ENCODE measurements around the gene PRMT9. TPM values are rescaled to one million over a fixed set of nuclear protein-coding genes. Genes with fewer than 3 reads are reported as not detected.

The PRMT9 gene
- total and polyA plus RNA-seq, 8 donors = 3.1 to 6.4 (median 4.1) TPM

GRCh38 chr4:147674073-147674472 lies 9.9 kb downstream of the PRMT9 start:
- TF ChIP-seq, protein P1, sequence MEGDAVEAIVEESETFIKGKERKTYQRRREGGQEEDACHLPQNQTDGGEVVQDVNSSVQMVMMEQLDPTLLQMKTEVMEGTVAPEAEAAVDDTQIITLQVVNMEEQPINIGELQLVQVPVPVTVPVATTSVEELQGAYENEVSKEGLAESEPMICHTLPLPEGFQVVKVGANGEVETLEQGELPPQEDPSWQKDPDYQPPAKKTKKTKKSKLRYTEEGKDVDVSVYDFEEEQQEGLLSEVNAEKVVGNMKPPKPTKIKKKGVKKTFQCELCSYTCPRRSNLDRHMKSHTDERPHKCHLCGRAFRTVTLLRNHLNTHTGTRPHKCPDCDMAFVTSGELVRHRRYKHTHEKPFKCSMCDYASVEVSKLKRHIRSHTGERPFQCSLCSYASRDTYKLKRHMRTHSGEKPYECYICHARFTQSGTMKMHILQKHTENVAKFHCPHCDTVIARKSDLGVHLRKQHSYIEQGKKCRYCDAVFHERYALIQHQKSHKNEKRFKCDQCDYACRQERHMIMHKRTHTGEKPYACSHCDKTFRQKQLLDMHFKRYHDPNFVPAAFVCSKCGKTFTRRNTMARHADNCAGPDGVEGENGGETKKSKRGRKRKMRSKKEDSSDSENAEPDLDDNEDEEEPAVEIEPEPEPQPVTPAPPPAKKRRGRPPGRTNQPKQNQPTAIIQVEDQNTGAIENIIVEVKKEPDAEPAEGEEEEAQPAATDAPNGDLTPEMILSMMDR (IDR thresholded peaks at IDR 0.05) = no peak
- Histone ChIP-seq H3K27ac (no peak overlapping the region), H3K27me3 (no peaks in the 10 kb centered on the region), H3K4me1 (no peaks in the 10 kb centered on the region), H3K9me3 (no peaks in the 10 kb centered on the region), H3K36me3 (no peaks in the 10 kb centered on the region), H3K4me3 (no peak overlapping the region)
- intact Hi-C loops (cut with DNase I) = no loop called here
- no peak for DNase-seq
- ATAC-seq = no peak
- WGBS, 2 donors = 69 to 71% methylated on average over 4 of the region's 4 CpGs
- no peak for FAIRE-seq

DNA sequence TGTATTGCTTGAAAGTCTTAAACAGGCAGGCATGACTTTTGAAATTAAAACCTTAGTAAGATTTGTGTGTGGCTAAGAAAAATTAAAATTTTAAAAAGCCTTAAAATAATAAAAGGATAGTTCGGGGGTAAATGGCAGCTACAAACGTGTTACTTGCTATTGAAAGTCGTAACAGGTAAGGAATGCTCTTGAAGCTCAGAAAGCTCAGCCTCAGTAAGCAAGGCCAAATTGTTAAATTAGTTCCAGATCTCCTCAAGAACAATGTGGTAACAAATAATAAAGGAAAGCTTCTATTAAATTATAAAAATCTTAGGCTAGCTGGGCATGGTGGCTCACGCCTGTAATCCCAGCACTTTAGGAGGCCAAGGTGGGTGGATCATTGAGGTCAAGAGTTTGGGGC lies 25.5 kb downstream of the PRMT9 start:
- no peak for FAIRE-seq
- no peak for ATAC-seq
- Histone ChIP-seq H3K27me3 (no peaks in the 10 kb centered on the region), H3K4me3 (no peak overlapping the region), H3K36me3 (peaks cover 0 to 8% (median 0%) of the 10 kb centered on the region in 3 donors), H3K4me1 (no peaks in the 10 kb centered on the region), H3K9me3 (no peaks in the 10 kb centered on the region), H3K27ac (no peak overlapping the region)
- WGBS, 2 donors = 94 to 97% methylated on average over 4 of the region's 4 CpGs
- TF ChIP-seq, protein P1 (IDR thresholded peaks at IDR 0.05) = no peak
- no peak for DNase-seq
- intact Hi-C loops (cut with DNase I) = no loop called here

DNA sequence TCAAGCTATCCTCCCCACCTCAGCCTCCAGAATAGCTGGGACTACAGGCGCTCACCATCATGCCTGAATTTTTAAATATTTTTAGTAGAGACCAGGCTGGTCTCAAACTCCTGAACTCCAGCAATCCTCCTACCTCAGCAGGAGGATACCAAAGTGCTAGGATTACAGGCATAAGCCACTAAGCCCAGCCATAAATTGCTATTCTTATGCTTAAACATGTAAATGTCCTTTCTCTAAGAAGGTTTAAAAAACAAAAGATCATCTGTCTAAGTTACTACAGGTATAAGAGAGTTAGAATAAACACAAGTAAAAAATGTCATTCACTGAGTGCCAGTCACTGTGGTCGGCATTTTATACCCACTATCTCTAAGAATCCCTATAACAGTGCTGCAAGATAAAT lies 28.3 kb downstream of the PRMT9 start:
- H3K4me3 ChIP-seq = no peak overlapping the region
- H3K27ac ChIP-seq = no peak overlapping the region
- intact Hi-C loops (cut with DNase I) = no loop called here
- no peak for FAIRE-seq
- ATAC-seq = no peak
- whole genome bisulfite sequencing, 2 donors = 93 to 96% methylated on average over 2 of the region's 2 CpGs
- H3K4me1 ChIP-seq = peaks cover 0 to 2% (median 0%) of the 10 kb centered on the region in 3 donors
- H3K9me3 ChIP-seq = no peaks in the 10 kb centered on the region
- peaks cover 0 to 8% (median 0%) of the 10 kb centered on the region in 3 donors for H3K36me3 ChIP-seq
- H3K27me3 ChIP-seq = no peaks in the 10 kb centered on the region
- no peak for DNase-seq
- TF ChIP-seq, protein P1 (IDR thresholded peaks at IDR 0.05) = no peak

DNA sequence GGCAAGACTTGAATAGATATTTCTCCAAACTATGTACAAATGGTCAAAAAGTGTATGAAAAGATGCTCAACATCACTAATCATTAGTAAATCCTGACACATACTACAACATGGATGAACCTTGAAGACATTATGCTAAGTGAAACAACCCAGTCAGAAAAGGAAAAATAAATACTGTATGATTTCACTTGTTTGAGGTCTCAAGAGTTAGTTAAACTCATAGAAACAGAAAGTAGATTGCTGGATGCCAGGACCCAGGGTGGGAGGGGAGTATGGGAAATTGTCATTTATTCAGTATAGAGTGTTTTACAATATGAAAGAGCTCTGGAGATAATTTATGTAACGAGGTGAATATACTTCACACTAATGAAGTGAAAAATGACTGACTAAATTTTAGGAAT lies 32.4 kb downstream of the PRMT9 start:
- intact Hi-C loops (cut with DNase I) = no loop called here
- Histone ChIP-seq H3K4me3 (no peak overlapping the region), H3K27me3 (no peaks in the 10 kb centered on the region), H3K27ac (no peak overlapping the region), H3K36me3 (no peaks in the 10 kb centered on the region), H3K9me3 (no peaks in the 10 kb centered on the region), H3K4me1 (peaks cover 0 to 2% (median 0%) of the 10 kb centered on the region in 3 donors)
- DNase-seq (no peak), FAIRE-seq (no peak), ATAC-seq (no peak)
- 90 to 100% methylated on average over 1 of the region's 1 CpG for WGBS, 2 donors
- TF ChIP-seq, protein P1 (IDR thresholded peaks at IDR 0.05) = no peak

GRCh38 chr4:147648656-147649055 lies 35.3 kb downstream of the PRMT9 start:
- no peaks in the 10 kb centered on the region for H3K36me3 ChIP-seq
- no peaks in the 10 kb centered on the region for H3K9me3 ChIP-seq
- no peak for FAIRE-seq
- no peaks in the 10 kb centered on the region for H3K27me3 ChIP-seq
- H3K4me3 ChIP-seq = no peak overlapping the region
- peaks cover 0 to 9% (median 2%) of the 10 kb centered on the region in 3 donors for H3K4me1 ChIP-seq
- no peak for ATAC-seq
- DNase-seq = no peak
- intact Hi-C loops (cut with DNase I) = no loop called here
- H3K27ac ChIP-seq = no peak overlapping the region
- TF ChIP-seq, protein P1 (IDR thresholded peaks at IDR 0.05) = no peak
